ENCODE results near the gene MRTO4.
A peak's percentile ranks its signal among the peaks of the same experiment; 100 is the strongest.
"Not testable (repeated sequence)": the region's sequence is repeated elsewhere in the genome, so short reads cannot be mapped to it uniquely, and the experiment has no call there.

The MRTO4 gene

DNA sequence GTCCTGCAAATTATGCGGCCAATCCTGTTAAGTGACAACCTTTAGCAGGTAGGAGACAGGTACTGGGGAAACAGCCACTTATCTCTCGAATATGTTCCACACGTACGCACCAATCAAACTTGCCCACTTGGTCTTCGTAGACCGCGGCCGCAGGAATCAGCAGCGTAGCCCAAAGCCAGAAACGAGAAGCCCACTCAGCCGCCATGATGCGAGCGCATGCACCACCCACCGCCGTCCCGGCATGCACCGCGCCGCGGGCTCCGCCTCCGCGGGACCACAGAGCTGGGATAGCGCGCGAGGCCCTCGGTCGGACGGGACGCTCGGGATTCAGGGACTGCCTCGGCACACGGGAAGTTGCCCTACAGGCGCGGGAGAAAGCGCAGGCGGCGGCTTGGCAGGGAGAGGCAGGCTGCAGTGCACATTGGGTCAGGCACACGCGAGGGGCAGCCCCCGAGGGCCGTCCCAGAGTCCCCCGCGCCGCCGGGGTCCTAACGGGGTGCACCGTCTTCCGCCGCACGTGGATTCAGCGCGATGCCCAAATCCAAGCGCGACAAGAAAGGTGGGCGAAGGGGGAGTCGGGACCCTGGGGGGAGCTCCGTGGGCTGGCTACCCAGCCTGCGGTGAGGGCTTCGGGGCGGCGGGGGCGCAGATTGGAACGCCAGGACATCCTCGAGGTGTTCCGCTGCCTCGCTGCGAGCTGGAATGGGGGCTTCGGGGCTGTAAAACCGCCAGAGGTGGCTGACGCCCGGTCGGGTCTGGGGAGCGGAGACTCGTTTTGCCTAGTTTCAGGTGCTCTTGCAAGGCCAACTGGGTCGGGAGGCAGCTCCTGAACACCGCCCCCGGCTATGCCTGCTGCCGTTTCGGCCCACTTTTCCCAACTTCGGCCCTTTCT, at the start of gene MRTO4, which contains the start of gene EMC1:
Gene MRTO4, plus strand, starts transcription at position 501 of the 892 bp plus-strand sequence. Its CDS starts 31 bp downstream, at position 532.
Gene EMC1, minus strand, starts transcription at position 220 of the 892 bp plus-strand sequence. Its CDS starts 15 bp downstream, at position 205.
- DNase-seq: peak; percentile 90

DNA sequence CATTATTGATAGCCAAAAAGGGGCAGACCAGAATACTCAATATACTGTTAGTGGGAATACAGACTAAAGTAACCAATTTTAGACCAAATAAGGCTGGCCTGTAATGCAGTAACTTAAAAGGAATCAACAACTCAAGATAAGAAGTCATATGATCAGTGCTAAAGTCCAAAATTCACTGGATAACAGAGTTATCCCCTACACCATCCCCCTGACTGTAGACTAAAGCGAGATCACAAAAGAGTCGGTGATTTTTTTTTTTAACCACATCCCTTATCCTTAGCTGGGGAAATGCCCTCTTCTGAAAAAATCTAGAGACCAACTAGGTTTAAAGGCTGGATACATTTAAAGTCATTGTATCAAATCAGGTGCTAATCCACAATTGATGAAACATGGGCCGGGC, 49.2 kb upstream of the MRTO4 start:
- no peak for DNase-seq

DNA sequence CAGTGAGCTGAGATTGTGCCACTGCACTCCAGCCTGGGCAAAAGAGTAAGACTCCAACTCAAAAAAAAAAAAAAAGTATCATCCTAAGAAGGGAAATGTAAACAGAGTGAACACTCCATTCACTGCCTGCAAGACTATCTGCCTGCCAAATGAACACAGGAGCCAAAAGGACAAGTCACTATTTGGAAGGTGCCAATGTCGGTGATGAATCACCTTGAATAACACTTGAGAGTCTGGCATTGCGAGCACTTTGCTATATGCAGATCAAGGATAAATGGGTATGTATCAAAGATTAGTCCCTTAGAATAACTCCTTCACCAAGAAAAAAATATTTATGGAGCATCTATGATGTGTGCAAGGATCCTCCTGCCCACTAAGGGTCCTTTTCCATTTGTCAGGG, 48.2 kb upstream of the MRTO4 start:
- DNase-seq: no peak

DNA sequence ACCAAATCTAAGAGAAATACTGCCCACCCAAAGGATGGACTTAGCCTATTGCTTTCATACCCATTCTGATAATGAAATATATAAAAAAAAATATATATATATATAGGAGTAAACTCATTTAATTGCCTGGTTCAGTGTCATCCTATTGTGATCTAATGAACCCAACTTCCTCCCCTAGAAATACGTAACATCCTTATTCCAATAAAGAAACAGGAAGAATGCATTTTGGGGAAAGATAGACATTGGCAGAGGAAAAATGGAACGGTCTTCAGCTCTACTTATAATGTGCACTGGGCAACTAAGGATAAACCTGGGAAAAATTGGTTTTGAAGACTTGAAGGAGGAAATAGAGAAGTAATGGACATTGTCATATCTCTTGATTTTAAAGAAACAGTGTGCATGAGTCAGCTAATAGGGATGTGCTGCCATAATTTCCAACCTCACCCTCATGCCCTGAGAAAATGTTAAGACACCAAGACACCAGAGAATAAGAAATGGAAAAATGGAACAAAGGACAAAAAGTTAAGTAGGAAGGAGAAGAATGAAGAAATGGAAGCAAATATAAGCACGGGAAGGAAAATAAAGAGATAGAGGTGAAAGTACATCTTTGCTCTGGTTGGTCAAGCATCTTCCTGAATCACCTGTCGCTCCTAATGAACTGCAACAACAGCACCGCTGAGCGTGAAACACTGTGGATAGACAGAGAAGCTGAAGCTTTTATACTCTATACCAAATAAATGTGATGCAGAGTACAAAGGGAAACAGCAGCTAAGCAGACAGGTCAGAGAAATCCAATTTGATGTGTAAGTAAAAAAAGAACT, 46.9 kb upstream of the MRTO4 start:
- peak; percentile 51 for DNase-seq

DNA sequence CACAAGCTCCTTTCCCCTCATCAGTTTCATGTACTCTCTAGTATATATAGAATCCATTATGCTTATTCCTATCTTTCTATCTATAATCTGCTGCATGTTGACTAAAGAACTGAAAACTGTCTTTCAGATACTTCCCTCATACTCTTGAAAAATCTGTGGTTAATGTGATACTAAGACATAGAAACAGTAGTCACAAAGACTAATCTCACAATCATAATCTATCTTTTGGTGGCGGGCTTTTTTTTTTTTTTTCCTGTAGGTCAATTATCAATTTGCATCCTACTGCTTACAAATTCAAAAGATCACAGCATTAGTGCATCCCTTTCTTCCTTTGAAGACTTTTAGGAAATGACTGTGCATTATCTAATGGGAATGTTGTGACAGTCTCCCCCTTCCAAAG, 46.2 kb upstream of the MRTO4 start:
- no peak for DNase-seq

DNA sequence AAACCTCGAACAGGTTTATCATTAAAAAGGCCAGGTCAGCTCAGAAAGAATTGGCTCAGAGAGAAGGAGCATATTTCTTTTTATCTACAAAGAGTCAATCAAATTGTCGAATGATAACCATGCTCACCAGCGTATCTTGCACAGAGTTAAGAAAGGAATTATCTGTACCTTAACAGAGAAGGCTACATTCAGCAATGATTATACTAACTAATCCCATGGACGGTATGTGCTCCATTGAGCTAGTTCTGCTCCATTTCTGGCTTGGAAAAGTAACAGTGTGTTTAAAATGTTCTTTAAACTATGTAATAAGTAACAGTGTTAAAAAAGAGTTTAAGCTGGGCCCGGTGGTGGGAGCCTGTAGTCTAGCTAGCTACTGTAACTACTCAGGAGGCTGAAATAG, 45.8 kb upstream of the MRTO4 start:
- no peak for DNase-seq

DNA sequence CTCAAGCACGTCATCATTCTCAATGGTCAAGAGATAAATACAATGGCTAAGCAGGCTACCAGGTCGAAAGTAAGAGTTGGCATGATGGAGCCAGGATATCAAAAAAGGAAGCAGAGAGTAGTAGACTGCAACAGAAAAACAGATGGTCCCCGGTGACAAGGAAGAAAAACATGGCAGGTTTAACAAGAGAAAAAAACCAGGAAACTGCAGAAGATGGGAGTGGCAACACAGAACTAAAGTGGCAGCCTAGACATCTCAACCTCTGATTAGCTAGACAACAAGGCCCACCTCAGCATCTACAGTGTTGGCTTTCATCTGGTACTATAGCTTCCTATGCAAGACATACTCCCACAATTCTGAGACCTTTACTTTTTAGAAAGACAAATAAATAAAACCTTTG, 44.7 kb upstream of the MRTO4 start:
- DNase-seq: no peak

DNA sequence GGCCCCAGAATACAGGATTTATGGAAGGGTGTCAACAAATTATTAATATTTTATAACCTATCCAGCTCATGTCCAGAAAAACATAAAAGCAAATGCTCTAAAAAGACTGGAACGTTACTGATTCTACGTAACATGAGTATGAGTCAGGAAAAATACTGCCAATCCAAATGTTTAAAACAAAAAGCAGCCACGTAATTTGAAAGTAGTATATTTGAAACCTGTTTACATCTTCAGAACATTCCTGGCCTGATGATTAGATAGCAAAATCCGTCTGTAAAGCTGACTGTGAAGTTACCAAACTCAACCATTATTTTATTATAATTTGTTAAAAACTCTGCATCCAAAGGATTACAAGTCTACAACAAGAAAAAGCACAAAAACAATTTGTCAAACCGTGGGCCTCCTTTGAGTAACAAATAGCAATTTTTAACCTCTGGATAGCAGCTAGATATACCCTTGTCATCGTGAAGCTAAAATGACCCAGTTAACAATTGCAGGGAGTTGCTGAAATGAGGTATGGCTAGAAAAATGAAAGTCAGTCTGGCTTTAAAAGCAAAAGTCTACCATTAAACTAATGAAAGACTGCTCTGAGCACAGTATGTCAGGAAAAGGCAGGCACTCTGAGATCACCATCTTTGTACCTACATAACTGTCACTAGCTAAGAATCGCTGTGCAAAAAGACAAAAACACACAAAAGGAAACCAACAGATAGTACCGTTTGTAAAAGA, 42.7 kb upstream of the MRTO4 start:
- DNase-seq: peak; percentile 9

DNA sequence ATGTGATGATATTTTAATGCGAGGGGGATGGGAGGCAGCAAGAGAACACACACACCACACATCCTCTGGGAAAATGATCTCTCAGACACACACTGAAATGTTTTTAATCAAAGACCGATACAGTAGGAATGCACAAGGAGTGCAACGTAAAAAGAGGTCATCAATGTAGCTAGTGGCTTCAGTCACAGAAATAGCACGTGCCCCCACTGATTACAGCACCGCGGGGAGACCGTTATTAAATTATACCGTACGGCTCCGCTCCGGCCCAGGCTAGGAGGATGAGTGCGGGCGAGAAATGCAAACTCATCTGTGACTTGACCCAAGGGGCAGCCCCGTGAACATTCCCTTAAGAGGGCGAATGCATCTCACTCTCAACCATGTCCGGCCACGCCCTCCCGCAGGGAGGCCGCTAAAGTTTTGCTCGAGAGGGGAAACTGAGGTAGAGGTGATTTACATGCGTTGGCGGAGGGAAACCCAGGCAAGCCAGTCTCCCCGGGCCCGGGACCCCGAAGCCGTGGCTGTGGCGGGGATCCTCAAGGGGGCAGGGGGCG, 42.1 kb upstream of the MRTO4 start:
- DNase-seq: peak; percentile 75

DNA sequence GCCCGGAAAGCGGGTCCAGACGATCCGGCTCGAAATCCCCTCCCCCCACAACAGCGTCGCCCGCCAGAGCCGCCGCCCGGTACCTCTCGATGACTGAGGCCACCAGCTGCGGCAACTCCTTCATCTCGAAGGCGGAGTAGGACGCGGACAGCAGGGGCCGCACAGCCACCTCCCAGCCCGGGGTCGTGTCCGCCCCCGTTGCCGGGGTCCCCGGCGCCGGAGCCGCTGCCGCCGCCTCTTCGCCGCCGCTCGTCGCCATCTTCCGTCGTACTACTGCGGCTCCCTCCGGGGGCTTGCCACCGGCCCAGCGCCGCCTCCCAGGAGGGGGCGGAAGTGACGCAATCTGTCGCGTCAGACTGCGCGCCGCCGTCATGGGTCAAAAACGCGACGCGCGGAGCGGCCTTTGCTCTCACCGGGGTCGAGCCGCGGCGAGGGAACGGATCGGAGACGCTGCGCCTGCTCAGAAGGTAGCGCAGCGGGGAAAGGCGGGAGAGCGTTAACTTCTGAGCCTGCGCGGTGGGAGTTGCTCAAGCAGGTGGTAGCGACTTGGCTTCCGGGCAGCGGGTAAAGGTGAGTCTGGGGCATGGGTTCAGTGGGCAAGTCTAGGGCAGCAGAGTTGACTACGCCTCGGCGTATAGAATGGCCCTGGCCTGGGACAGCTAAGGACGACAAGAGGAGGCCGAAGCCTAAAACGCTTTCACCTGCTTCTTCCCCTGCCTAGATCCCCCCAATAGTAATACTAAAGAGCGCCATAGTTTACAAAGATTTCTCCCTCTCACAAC, 41.4 kb upstream of the MRTO4 start, which contains the start of gene UBR4:
Gene UBR4, minus strand, starts transcription at position 277 of the 782 bp plus-strand sequence. Its CDS starts 18 bp downstream, at position 259.
- peak; percentile 99 for DNase-seq

DNA sequence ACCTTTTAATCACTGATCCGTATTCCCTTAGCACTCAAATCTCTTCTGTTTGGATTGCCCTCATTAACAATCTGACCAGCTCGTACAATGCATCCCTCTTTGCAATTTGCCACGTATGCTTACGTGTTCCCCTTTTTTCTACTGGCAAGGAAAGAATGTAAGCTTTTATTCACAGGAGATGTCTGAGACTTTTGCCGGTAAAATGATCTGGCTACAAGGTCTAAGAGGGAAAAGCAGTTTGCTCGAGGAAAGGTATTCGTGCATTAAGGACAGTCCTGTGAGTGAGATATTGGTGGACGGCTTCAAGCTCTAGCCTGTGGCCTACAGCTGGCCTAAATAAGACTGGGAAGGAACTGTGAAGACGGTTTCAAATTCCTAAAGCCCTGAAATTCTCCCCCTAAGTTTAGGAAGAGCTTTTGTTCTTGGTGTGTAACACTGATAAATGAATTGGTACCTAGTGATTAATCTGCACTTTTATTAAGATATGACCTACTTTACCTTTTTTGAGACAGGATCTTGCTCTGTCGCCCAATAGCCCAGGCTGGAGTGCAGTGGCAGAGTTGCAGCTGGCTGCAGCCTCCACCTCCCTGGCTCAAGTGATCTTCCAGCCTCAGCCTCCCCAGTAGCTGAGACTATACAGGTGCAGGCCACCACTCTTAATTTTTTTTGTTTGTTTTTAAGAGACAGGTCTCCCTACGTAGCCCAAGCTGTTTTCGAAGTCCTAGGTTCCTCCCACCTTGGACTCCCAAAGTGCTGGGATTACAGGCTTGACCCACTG, 40.6 kb upstream of the MRTO4 start:
- DNase-seq: peak; percentile 26

DNA sequence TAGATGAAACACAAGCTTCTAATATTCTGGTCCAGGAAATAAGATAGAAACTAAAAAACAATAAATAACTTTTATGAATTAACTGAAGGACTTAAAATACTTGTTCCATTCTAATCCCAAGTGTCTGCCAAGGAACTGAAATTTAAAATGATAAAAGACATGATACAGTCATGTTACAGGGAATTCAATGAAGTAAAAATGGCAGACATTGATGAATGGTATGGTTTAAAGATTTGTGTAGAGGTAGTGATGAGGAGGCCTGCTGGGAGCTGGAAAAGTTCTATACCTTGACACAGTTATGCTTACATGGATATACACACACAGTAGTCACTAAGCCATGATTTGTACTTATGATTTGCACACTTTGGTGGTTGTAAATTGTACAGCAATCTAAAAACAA, 39.4 kb upstream of the MRTO4 start:
- DNase-seq: no peak

DNA sequence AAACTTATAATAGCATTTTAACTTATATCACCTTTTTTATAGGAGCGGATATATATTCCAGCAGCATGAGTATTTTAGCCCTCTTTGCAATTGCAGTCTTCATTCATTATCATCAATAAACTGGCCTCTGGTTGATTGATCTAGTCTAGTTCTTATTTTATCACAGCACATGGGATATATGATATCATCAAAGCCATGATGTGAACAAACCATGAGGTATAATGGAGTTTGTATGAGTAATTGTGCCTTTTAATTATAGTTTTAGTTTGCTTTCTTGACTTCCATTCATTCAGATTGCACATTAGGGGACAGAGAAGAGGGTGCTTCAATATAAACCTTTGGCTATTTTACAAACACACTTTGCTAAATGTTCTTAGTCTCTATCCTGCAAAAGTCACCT, 38.0 kb upstream of the MRTO4 start:
- DNase-seq: no peak

DNA sequence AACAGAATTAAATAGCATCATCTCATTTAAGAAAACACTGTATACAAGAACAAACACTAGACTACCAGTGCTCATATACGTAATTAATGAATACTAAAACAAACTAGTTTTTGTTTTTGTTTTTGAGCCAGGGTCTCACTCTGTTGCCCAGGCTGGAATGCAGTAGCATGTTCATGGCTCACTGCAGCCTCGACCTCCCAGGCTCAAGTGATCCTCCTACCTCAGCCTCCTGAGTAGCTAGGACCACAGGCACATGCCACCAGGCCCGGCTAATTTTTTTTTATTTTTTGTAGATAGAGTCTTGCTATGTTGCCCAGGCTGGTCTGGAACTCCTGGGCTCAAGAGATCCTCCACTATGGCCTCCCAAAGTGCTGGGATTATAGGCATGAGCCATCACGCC, 35.0 kb upstream of the MRTO4 start:
- DNase-seq: not testable (repeated sequence)

DNA sequence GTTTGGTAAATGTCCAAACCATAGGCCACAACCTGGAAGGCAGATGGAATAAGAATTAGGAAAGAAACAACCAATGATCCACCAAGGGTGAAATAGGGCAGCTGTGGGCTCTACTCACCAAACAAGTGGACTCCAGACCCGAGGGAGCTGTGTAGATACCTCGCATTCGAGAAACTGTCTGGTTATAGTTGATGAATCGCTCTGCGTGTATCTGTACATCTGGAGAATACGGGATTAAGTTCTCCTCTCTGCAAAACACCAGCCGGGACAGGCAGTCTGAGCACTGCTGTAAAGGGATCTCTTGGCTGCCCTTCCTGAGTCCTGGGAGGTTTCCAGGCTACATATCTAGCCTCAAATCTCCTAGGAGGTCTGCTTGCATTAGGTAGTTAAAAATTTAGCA, 32.2 kb upstream of the MRTO4 start:
- no peak for DNase-seq

DNA sequence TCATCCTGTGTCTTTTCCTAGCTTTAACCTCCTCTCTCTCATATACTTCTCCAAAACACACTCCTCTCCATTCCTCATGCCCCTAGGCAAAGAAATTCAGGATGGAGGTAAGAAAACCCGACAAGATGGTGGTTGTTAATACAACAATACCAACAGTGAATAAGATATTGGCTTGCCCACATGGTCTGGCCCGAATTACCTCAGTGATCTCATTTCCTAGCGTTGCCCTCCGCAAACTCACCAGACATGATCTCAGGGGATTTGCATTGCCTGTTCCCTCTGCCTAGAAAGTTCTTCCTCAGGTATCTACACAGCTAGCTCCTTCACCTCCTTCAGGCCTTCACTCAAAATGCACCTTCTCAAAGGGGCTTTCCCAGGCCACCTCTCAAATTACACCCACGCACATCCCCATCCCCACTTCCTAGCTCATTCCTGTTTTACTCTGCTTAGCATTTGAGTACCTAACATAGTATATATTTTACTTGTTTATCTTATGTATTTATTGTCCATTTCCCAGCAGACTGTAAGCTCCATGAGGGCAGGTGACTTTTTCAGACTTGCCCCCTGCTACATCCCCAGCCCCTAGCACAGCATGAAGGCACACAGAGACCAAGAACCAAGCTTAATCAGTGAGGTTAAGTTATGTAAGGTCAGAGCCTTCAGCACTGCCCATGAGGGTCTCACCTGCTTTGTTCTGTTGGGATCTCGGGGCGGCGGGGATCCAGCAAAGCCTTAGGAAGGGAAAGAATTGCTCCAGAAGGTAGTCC, 31.3 kb upstream of the MRTO4 start:
- DNase-seq: no peak

DNA sequence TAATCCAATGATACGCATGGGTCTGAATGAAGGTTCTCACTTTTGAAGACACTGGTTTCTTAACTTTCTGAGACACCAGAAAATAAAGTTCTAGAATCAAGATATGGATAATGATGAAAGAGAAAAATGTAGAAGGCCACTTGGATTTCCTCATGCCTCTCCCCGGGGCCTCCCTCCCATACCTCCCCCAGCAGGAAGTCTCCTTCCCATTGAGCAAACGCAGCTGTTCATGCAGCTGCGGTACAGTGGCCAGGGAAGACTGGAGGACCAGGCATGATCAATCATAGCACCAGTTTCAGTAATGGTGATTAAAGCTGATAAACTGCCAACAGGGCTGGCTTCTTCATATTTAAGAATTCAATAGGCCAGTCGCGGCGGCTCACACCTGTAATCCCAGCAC, 30.6 kb upstream of the MRTO4 start:
- no peak for DNase-seq

DNA sequence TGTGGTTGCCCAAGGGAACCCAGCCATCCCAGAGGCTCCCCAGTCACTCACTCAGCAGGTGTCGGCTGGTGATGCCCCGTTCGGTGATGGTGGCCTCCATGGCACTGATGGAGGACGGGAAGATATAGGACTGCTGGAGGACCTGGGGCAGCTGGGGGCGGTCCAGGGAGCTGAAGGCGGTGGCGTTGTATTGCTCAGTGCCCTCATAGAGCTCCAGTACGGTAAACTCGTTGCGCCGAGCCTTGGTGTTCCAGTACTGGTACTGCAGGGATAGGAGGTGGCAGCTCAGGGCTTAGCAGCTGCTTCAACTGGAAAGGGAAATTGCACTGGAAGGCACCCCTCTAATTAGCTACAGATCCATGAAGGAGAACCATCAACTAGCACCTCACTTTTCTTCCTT, 29.0 kb upstream of the MRTO4 start:
- DNase-seq: no peak

DNA sequence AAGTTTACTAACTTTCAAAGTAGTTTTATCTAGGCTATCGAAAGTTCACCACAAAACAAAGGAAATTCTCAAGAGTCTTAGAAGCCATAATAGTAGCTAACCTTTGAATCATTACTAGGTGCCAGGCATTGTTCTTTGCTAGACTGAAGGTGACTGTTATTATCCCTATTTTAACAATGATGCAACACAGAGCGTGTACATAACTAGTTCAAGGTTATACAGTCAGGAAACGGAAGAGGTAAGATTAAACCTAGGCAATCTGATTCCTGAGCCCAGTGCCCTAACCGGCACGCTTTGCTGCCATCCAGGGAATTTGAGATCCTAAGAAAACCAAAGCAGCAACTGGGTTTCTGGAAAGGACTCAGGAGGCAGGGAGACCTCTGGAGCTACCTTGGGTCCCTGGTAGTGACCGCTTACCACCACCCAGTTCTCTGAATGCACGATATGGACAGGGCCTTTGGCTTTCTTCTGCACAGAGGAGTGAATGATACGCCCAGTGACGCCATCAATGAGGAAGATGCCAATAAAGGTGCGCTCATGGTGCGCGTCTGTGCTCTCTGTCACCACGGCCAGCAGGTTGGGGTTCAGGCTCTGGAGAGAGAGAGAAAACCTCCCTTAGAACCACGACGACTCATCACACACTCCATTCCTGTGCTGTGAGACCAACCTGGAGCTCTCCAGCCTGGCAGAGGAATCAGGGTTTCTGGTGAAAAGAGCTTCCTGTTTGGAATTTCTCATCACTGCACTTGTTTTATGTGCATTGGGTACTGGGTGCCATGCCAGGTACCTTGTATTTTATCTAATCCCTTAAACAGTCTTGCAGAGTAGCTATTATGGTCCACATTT, 28.4 kb upstream of the MRTO4 start:
- DNase-seq: no peak
